Measurements from ENCODE around the gene FAXDC2. TPM values are rescaled to one million over a fixed set of nuclear protein-coding genes. Genes with fewer than 3 reads are reported as not detected.

Gene FAXDC2
- total and polyA plus RNA-seq, 2 of the 8 experiments (the other 6 are each of a cell fraction or from before 2014, with no cell fraction given) = 3.7 to 5.9 TPM

DNA sequence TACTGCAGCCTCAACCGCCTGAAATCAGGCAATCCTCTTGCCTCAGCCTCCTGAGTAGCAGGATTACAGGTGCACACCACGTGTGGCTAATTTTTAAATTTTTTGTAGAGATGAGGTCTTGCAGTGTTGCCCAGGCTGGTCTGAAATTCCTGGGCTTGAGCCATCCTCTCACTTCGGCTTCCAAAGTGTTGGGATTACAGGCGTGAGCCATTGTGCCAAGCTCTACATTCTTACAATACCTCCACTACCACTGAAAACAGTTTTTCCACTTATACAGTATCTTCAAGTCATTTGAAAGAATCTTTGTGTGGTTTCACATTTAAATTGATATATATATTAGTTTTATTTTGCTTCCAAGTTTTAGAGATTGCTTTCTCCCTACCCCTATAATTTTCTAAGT, 52.6 kb downstream of the FAXDC2 start (continued):
- TF ChIP-seq ZNF274 (IDR thresholded peaks at IDR 0.05; ENCODE audit: borderline replicate concordance, extremely low read depth, low read length) = no peak
- TF ChIP-seq HDAC6 (IDR thresholded peaks at IDR 0.05; ENCODE audit: low read depth, low read length) = no peak
- no peak for TF ChIP-seq ASH2L (IDR thresholded peaks at IDR 0.05; ENCODE audit: low read length)
